Kidney epithelial cell (primary cell): Measurements from ENCODE around the gene CTNNBL1. TPM values are rescaled to one million over a fixed set of nuclear protein-coding genes. Genes with fewer than 3 reads are reported as not detected.

Source experiments
- DNase-seq: peaks from one replicate; pipeline ENCODE4 v3.0.0-alpha.2; 2010; ENCODE audit warnings: low read depth
- H3K27me3 ChIP-seq: 2 replicates; pipeline ENCODE4 v1.6.0; 2011; ENCODE audit warnings: low read length; ENCODE audit not compliant: control insufficient read depth, insufficient read depth
- H3K36me3 ChIP-seq: 2 replicates; pipeline ENCODE4 v1.5.1; 2011; ENCODE audit warnings: low read length; ENCODE audit not compliant: control insufficient read depth, insufficient read depth
- H3K4me3 ChIP-seq: 2 replicates; pipeline ENCODE4 v1.5.1; 2011; ENCODE audit warnings: low read depth, mild to moderate bottlenecking, control low read depth, low read length
- CTCF ChIP-seq: IDR thresholded peaks from 2 replicates; pipeline ENCODE4 v1.5.1; 2011; ENCODE audit warnings: mild to moderate bottlenecking, moderate library complexity, low read length, control low read depth, inconsistent platforms; ENCODE audit not compliant: insufficient read depth, poor library complexity, severe bottlenecking
- total RNA-seq: library from RNA; depleted of rRNA; stranded (reverse); fragments of >200 nt; gene quantifications from 2 replicates; pipeline ENCODE4 v1.2.3, GENCODE V29; 2015

The CTNNBL1 gene
- total RNA-seq, 1 donor from 2014 or later = 40.5 TPM

GRCh38 chr20:37866051-37866450, 172.2 kb downstream of the CTNNBL1 start:
- H3K4me3 ChIP-seq = no peak overlapping the region
- no peak for DNase-seq

GRCh38 chr20:37867289-37868195, 173.7 kb downstream of the CTNNBL1 start:
- no peak for DNase-seq
- no peak overlapping the region for H3K4me3 ChIP-seq
- no peak for TF ChIP-seq CTCF
- H3K36me3 ChIP-seq = no peaks in the 10 kb centered on the region
- H3K27me3 ChIP-seq = no peaks in the 10 kb centered on the region

More at GRCh38 chr20:37866051-37866450, 172.2 kb downstream of the CTNNBL1 start:
- TF ChIP-seq CTCF = no peak
- Histone ChIP-seq H3K36me3 (peaks cover 1% of the 10 kb centered on the region), H3K27me3 (no peaks in the 10 kb centered on the region)

- no peak for TF ChIP-seq CTCF
- no peak for DNase-seq
- Histone ChIP-seq H3K4me3 (no peak overlapping the region), H3K27me3 (no peaks in the 10 kb centered on the region), H3K36me3 (no peaks in the 10 kb centered on the region)
Measured at GRCh38 chr20:37868851-37869333, 175.1 kb downstream of the CTNNBL1 start.

GRCh38 chr20:37869334-37869861, 175.6 kb downstream of the CTNNBL1 start:
- TF ChIP-seq CTCF = no peak
- Histone ChIP-seq H3K27me3 (no peaks in the 10 kb centered on the region), H3K4me3 (no peak overlapping the region), H3K36me3 (no peaks in the 10 kb centered on the region)
- DNase-seq = no peak

GRCh38 chr20:37870294-37870693, 176.5 kb downstream of the CTNNBL1 start:
- DNase-seq = no peak
- Histone ChIP-seq H3K36me3 (no peaks in the 10 kb centered on the region), H3K27me3 (no peaks in the 10 kb centered on the region), H3K4me3 (no peak overlapping the region)
- no peak for TF ChIP-seq CTCF

GRCh38 chr20:37871751-37872150, 177.9 kb downstream of the CTNNBL1 start:
- Histone ChIP-seq H3K4me3 (no peak overlapping the region), H3K36me3 (no peaks in the 10 kb centered on the region), H3K27me3 (no peaks in the 10 kb centered on the region)
- no peak for DNase-seq
- TF ChIP-seq CTCF = no peak
